IPS-11a (cell line): ENCODE results near the gene SMIM12.

Experiments used
- H3K4me3 ChIP-seq: one replicate; pipeline ENCODE4 v1.5.1; 2013; ENCODE audit warnings: low read depth, low read length, control low read depth

SMIM12 gene

DNA sequence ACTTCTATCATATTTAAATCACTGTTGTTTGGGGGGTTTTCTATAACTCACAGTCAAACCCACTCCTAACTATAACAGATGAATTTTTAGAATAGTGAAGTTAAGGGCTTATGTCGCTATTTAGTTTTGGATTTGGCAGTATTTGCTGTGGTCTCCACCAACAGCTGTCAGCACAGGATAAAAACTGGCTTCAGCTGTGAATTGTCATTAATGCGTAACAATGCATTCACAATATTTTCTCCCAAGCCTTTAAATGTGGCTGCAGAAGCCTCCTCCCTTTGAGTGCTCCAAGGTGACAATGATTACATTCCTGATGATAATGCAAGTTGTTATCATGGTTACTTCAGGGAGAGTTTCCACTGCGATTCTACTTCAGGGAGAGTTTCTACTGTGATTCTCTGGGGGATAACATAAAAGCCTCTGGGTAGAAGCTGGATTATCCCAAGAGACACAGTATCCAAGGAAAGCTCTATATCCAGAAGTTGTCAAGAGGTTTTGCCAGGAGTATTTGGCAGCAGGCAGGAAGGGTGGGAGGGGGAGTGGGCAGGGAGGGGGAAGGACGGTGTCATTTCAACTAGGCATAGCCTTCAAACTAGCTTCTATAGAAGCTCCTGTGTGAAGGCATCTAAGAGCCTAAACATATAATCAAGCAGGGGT is 14.9 kb upstream of the SMIM12 start:
- H3K4me3 ChIP-seq = no peak overlapping the region

DNA sequence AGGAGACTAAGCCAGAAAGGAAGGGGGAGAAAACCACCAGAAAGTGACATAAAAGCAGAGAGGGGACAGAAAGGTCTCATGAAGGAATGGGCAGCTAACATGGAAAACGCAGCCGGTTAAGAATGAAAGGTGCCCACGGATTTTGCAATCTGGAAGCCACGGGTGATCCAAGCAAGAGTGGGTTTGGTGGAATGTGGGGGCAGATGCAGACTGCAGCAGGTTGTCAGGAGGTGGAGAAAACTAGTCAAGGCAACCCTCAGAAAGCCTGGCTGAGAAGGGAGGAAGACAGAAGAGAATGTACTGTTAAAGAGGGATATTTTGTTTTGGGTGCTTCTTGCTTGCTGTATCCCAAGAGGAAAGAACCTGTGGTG is 12.6 kb upstream of the SMIM12 start:
- H3K4me3 ChIP-seq = no peak overlapping the region

DNA sequence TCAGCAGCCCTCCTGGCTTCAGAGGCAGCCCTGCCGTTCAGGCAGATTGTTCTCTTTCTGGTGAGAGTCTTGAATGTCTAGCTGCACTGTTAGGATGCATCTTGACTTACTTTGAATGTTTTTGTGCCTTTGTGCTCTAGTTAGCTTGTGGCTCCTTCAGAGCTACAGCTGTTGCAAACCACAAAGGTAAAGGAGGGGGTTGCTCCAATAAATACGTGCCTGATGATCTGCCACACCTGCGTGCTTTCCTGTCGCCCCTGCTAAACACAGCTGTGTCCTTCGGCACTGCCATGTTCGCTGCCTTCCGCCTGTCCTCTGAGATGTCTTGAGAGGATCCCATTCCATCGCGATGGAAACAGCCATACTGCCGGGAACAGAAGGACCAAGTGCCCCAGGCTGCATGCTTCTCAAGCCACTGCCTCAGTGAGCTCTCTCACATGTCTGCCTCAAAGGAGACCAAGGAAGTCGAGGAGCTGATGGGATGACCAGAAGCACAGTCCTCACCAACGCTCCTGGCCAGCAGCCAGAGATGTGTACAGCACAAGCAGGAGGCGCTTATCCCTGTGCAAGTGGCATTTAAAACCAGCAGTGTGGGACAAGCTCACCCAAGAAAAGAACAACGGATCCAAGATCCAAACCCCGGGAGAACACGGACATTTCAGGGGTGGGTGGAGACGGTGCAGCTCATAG is 12.0 kb upstream of the SMIM12 start:
- H3K4me3 ChIP-seq = no peak overlapping the region

DNA sequence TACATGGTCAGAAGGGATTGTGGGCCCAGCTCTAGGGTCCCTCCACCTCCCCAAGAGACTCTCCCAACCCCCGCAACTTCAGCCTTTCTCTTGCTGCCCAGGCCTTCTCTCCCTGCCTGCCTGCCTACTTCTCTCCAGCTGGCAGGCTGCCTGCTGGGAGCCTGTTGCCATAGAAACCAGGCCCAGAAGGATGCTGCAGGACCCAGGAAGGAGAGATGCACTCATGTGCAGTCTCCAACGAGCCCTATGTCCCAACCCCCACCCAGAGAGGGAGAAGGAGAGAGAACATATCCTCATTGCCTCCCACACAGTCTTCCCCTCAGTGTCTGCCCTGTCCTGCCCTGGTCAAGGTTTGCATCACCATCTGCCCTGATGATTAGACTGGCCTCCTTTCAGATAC is 10.8 kb upstream of the SMIM12 start:
- H3K4me3 ChIP-seq = no peak overlapping the region

DNA sequence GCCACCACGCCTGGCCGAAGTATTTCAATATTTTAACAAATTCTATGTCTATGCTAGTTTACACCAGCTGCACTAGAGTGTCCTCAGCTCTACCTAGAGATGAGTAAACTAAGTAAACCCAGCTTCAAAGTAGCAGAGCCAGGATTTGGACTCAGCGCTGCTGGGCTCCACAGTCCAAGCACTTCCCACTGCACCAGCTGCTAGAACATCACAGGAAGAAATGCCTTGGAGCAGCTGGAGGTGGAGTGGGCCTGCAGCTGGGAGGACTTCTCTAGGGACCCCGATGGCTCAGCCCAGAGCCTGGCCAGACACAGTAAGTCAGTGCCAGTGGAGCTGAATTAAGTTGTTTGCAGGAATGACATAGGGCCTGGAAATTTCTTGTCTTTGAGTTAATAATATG is 10.2 kb upstream of the SMIM12 start:
- H3K4me3 ChIP-seq = no peak overlapping the region

DNA sequence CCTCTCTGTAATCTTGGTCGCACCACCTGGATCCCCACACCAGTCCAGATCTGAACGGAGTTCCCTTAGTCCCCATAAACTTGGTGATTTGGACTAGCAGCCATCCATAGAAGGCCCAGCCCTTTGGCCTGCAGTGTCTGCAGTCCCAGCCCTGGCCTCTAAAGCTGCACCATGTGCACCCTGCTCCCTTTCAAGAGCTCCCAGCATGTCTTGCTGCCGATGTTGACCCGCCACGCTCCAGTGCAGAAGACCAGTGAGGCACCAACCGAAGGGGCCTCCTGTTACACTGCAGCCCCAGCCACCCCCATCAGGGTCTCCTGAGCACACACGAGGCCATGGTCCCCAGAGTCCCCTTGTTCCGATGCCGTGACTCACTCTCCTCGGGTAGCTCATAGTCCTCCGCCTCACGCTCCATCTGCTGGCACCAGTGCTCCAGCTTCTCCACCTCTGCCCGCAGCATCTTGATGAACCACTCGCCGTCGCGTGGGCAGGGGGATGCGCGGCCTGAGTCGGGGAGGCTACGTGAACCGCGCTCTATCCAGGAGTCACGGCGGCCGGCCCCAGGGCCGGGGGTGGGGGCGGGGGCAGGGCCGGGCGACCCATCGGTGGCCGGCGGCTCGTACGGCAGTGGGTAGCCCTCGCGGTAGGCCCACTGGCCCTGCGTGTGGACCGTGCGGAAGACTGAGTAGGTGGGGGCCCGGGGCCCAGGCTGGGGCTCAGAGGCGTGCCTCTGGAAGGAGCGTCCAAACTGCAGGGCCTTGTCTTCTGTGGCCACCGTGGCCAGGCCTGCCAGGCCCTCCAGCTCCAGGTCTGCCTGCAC is 8.9 kb upstream of the SMIM12 start:
- no peak overlapping the region for H3K4me3 ChIP-seq

DNA sequence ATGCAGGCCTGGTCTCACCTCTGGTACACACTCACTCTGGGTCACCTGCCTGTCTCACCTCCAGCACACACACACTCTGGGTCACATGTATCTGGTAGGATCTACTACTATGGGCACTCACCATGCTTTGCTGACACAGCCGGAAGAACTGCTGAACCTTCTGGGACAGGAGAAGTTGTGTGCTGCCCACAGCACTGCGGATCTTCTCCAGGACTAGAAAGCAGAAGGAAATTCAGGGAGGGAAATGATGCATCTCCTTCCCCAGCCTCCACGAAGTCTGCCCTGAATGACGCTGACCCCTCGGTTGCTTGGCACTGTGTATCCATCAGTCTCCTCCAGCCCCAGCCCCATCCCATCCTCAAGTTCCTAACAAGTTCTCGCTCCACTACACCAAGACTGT is 7.9 kb upstream of the SMIM12 start:
- H3K4me3 ChIP-seq = no peak overlapping the region

DNA sequence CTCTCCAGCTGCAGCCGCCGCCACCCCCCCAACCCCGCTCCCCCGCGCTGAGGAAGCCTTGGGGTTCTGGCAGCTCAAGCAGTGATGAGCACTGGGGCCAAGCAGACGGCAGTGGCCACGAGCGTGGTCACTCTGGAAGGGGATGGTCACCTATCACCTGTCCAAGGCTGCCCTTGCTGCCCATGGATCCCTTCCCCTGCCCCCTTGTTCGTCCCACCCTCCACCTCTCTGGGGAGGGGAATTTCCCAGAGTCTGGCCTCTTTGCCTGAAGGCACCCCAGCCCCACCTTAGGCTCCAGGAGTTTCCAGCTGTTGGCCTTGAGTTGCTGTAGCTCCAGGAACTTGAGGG is 7.2 kb upstream of the SMIM12 start:
- H3K4me3 ChIP-seq = no peak overlapping the region

DNA sequence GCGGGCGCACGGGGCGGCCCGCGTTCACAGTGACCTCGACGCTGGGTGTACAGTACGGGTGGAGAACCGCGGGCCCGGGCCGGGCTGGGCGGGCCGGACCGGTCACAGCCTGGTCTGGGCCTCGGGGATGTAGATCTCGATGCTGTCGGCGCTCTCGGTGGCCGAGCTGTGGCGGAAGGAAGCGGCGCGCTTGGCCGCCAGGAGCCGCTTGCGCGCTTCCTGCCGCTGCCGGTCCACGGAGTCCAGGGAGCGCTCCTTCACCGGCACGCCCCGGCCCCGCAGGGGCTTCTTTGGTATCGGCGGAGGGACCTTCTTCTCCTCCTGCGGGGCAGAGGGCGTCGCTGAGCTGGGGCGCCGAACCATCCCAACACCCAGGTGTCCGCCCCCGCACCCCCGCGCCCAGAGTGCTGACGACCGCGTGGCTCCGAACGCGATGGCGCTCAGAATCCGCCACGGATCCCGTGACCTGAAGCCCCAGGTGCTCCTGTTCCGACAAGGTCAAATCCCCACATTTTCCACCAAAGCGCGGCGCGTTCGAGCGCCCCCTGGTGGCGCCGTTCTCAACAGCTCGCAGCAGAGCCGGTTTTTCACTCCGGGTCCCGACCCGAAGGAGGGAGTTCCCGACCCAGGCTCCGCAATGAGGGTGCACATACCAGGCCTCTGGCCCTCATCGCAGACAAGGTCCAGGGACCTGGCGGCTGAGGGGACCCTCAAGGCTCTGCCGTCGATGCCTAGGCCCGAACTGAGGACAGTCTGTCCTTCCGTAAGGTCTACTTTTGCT is 6.6 kb upstream of the SMIM12 start:
- H3K4me3 ChIP-seq = peak overlapping the region; percentile 51

DNA sequence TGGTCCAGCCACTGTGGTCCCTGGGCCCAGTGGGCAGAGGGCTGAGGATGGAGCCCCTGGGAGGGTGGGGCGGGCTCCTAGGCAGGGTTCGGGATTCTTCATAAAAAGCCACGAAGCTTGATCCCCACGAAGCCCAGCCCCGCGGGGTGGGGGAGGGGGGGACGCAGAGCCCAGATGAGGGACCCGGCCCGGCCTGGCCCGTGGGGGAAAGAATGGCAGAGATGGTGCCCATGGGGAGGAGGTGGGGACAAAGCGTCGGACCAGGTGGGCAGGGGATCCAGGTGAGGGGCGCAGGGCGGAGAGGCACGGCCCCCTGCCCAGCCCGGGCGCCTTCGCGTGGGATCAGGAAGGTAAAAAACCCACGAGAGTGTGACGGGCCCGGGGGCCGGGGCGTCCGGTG is 6.0 kb upstream of the SMIM12 start:
- peak overlapping the region; percentile 51 for H3K4me3 ChIP-seq

DNA sequence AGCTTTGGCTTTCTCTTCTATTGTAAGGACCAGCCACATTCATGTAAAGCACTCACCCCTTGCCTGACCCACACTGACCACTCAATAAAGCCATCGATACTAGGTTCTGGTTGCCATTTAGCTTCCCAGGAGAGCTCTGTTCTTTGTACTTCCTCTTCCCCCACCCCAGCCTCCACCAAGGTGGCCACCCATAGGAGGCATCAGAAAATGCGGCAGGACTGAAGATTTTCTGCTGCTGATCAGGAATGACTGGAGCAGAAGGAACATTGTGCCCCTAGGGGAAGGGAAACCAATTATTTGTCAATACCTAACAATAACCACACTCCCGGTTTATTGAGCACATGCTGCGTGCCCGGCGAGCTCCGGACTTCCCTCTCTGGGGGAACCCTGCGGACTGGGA is 5.2 kb upstream of the SMIM12 start:
- no peak overlapping the region for H3K4me3 ChIP-seq

DNA sequence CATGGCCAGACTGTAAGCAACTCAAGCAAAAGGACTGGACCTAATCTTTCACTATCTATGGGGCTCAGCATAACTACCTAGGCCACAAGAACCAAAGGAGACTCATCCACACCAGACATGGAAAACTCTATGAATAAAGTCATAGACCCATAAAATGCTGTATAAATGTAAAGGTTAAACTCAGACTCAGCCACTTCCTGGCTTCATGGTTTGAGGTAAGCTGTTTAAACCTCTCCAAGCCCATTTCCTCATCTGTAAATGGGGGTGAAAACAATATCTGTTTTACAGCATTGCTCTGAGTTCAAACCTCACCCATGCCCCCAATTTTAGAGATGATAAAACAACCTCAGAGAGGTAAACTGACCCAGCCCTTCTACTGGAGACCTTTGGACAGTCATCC is 4.0 kb upstream of the SMIM12 start:
- no peak overlapping the region for H3K4me3 ChIP-seq

DNA sequence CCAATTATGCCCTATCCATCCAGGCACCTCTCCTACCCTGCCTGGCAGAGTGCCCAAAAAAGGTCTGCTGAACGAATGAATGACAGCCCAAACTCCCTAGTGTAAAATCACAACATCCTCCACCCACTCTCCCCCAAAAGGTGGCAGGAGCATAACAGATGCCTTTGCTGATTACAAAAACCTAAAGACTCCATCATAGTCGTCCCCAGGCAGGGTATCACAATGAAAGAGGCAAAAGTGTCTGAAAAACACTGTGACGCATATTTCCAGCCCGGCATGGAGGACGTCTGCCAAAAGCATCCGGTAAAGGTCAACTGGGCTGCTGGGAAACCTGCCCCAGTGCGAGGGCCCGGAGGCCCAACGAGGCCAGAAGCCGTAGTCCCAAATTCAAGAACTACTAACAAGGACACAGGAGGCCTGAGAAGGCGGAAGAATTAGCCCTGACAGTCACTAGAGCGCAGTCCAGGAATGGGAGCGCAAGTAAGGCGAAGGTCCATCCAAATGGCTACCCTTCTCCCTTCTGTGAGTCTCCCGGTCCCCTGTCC is 576 bp downstream of the SMIM12 start:
- H3K4me3 ChIP-seq = peak overlapping the region; percentile 99

DNA sequence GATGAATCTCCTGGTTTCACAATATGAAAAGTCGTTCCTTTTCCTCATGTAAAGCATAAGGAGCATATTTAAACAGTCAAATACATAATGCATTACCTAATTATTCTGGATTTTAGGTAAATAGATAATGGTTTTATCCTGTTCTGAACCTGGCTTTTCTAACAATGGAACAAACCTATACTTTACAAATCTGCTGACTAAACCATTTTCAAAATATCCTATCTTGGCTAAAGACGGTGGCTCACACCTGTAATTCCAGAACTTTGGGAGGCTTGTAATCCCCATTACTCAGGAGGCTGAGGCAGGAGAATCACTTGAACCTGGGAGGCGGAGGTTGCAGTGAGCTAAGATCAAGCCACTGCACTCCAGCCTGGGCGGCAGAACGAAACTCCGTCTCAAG is 2.9 kb downstream of the SMIM12 start:
- H3K4me3 ChIP-seq = no peak overlapping the region

DNA sequence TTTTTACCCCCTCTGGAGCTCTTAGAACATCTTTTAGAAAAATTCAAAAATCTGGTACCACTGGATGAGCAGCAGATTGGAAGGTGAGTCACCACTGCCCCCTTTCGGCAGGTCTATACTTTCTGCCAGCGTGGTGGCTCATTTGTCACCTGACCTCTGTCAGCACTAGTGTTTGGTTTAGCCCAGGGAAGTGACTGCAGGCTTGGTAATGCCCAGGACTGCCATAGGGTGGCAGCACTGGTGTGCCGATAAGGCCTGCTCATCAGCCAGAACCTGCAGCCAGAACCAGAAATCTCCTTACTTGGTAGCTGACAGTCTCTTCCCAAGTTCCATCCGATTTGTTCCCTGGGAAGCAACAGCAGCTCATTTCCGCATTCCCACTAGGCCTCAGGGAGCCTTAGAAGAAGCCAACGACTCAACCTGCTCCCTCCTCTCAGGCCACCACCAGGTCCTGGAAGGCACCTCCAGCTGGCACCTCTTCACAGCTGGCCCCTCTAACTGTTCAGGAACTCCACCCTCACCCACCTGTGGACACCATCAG is 6.8 kb downstream of the SMIM12 start:
- H3K4me3 ChIP-seq = no peak overlapping the region

DNA sequence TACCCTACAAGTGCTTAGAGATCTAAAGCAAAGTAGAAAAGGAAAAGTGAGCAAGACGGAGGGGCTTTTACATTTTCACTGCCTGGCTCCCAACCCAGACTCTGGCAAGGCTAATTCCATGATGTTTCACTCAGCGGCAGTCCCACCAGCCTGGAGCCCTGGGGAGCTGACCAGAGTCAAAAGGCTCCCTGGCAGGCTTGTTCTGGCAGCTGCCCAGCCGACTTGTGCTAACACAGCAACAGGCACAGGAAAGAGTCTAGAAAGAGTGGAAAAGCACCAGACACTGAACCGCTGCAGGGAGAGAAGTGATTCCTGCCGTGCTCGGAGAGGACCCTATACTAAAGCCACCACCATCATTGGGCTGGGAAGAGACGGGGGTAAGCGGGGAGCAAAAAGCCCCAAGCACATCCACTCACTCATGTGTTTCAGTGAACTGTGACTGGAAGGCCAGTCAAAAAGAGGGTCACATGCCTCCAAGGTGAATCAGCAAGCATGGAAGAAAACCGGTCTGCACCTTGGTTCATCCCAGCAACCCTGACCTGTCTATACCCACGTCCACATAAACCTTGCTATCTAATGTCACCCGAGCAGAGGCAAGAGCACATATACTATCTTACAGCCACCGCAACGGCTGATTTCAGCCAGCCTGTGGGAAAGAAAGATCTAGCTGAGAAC is 8.0 kb downstream of the SMIM12 start:
- no peak overlapping the region for H3K4me3 ChIP-seq

DNA sequence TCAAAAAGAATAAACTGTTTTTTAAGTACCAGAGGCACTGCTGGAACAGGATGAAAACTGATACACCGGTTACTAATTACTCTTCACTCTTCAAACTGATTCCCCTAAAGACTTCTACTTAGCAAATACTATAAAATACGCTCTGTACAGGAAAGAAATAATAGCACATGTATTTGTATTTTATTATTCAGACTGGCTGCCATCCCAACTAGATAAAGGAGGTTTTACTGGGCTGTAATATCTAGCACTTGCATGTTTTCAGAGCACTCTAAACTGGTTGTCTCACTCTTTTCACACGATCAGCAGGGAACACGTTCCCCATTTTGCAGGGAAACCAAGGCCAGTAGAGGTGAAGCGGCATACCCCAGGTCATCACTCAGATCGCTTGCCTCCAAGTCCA is 9.2 kb downstream of the SMIM12 start:
- no peak overlapping the region for H3K4me3 ChIP-seq

DNA sequence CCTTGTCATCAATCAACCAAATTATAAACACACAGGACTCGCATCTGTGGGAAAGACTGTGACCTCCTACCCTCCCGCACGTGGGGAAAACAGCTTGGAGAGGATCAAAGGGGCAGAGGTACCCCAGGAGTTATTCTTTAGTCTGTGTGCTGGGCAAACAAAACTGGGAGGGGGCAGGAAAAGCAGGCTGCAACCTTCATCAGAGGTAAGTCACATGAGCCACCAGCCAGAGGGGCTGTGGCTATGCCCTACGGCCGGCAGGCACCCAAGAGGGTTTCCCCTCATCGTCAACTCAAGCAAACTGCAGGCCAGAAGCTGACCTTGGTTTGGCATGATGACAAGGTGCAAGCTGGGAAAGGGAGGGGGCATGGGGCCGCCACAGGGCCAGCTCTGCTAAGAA is 12.5 kb downstream of the SMIM12 start:
- no peak overlapping the region for H3K4me3 ChIP-seq

DNA sequence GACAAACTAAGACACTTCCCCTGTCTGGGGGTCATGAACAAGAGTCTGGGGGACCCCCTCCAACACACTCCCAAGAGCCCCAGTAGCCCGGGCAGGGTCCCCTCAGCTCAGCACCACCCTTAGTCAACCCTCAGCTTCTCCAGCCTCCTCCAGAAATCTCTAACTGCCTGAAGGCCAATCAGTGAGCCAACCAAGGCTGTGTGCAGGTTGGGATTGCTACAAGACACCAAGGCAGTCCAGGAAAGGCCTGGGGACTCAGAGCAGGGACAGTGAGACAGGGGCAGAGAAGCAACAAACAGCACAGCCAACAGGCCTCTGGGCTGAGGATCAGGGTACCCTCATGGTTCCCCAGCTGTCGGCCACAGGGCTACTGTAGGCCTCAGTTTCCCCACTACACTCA is 13.3 kb downstream of the SMIM12 start:
- no peak overlapping the region for H3K4me3 ChIP-seq

DNA sequence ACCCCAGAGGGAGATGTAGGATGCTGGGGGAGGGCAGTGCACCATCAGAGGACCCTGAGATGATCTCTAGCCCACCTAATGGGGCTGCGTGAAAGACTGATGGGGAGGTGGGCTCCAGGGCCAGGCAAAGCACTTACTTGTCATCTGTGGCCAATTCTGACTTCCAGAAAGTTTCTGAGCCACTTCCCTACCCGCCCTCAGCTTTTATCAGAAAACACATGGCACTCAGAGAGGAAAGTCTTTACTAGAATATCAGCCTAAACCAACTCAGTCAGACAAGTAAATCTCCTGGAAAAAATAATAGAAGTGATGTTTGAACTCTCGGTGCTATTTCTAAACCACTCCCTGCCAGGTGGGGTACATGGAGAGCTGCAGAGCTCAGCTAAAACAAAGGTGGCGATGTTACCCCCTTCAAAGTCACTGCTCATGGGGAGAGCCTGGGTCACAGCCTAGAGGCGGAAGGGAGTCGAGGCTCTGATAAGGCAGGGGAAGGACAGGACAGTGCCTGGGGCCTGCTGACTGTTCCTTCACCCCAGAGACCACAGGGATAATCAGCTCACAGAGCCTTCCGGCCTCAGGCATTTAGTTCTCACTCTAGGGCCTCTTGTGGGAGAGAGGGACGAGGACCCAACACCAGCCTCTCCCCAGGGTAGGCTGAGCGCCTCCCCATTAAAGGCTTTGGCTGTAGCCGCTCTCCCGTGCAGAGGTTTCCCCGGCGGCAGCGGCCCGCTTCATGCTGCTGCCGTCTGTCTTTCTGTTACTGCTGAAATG is 14.2 kb downstream of the SMIM12 start:
- no peak overlapping the region for H3K4me3 ChIP-seq
